IPS-20b (cell line): Measurements from ENCODE around the gene TNIK.
"Not testable (repeated sequence)": the region's sequence is repeated elsewhere in the genome, so short reads cannot be mapped to it uniquely, and the experiment has no call there.

ENCODE experiments used
- H3K27ac ChIP-seq: one replicate; pipeline ENCODE4 v1.5.1; 2013; ENCODE audit warnings: low read length
- H3K27me3 ChIP-seq: 2 replicates; pipeline ENCODE4 v1.6.1; 2013; ENCODE audit warnings: mild to moderate bottlenecking, low read length, inconsistent platforms; ENCODE audit not compliant: insufficient read depth
- H3K36me3 ChIP-seq: 2 replicates; pipeline ENCODE4 v1.6.1; 2013; ENCODE audit warnings: low read depth, mild to moderate bottlenecking, inconsistent platforms, low read length, moderate library complexity; ENCODE audit not compliant: insufficient read depth
- H3K4me1 ChIP-seq: 2 replicates; pipeline ENCODE4 v1.6.1; 2013; ENCODE audit warnings: mild to moderate bottlenecking, control low read depth, inconsistent platforms, low read length, moderate library complexity; ENCODE audit not compliant: insufficient read depth
- H3K4me3 ChIP-seq: 2 replicates; pipeline ENCODE4 v1.5.1; 2013; ENCODE audit warnings: mild to moderate bottlenecking, low read length, inconsistent platforms
- H3K9ac ChIP-seq: 2 replicates; pipeline ENCODE4 v1.6.1; 2013; ENCODE audit warnings: low read depth, mild to moderate bottlenecking, inconsistent platforms, low read length, moderate library complexity
- H3K9me3 ChIP-seq: 2 replicates; pipeline ENCODE4 v1.6.1; 2013; ENCODE audit warnings: mild to moderate bottlenecking, low read depth, low read length, inconsistent platforms; ENCODE audit not compliant: insufficient read depth

The TNIK gene

DNA sequence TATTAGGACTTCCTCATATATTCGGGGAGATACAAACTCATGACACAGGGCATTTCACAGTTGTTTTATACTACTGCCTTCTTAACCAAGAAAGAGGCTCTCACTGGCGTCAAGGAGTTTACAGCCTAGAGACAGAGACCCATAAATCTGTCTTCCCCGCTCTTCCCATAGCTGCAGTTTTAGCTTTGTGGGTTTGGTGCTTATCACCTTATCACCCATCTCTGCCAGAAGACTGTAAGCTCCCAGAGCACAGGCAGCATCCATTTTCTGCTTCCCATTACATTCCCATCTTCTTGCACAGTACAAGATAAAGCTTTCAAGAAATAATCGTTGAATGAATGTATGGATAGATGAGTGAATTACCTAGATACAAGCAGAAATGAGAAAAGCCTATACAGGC, 144.3 kb downstream of the TNIK start:
- H3K9ac ChIP-seq = no peak overlapping the region

DNA sequence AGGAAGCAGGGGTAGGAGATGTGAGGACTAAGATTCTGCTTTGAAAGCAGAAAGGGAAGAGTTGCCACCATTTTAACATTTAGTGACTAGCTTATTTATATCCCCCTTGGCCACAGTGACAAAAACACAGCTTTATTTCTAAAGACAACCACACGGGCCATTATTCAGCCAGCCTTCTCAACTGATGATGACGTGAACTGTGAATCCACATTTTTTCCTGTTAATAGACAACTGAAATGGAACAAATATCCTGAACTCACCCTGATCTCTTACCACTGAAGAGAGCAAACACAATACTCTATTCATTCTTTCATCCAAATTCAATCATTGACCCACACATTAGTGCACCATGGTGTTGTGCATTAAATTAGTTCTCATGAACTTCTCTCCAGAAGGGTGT, 145.1 kb downstream of the TNIK start:
- no peak overlapping the region for H3K9ac ChIP-seq
- no peaks in the 10 kb centered on the region; the same call in 1 of the 2 replicates for H3K4me1 ChIP-seq
- H3K4me3 ChIP-seq = no peak overlapping the region
- no peaks in the 10 kb centered on the region for H3K36me3 ChIP-seq
- no peaks in the 10 kb centered on the region for H3K27me3 ChIP-seq
- no peaks in the 10 kb centered on the region for H3K9me3 ChIP-seq
- H3K27ac ChIP-seq = no peak overlapping the region

More for the DNA sequence above, 144.3 kb downstream of the TNIK start:
- Histone ChIP-seq H3K4me1 (peaks cover 4% of the 10 kb centered on the region; the same call in 1 of the 2 replicates), H3K9me3 (no peaks in the 10 kb centered on the region), H3K27me3 (no peaks in the 10 kb centered on the region), H3K27ac (no peak overlapping the region), H3K4me3 (no peak overlapping the region), H3K36me3 (no peaks in the 10 kb centered on the region)

DNA sequence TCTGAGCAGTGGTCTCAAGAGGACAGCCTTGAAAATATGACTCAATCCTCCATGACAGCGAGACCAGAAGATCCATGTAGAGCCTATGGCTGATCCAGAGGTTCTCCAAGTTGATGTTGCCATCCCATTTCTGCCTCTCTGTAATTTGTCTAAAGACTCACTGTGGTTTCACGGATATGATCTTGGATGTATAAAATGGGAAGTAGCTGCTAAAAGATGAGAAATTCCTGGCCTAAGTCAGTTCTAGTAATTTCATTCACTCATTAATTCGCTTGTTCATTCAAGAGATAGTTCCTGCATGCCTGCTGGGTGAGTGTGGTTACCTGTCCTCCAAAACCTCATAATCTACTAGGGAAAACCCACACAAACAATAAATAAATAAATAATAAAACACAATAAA, 145.9 kb downstream of the TNIK start:
- no peaks in the 10 kb centered on the region; the same call in 1 of the 2 replicates for H3K4me1 ChIP-seq
- no peak overlapping the region for H3K4me3 ChIP-seq
- no peak overlapping the region for H3K9ac ChIP-seq
- H3K9me3 ChIP-seq = no peaks in the 10 kb centered on the region
- H3K27ac ChIP-seq = no peak overlapping the region
- H3K36me3 ChIP-seq = no peaks in the 10 kb centered on the region
- no peaks in the 10 kb centered on the region for H3K27me3 ChIP-seq

DNA sequence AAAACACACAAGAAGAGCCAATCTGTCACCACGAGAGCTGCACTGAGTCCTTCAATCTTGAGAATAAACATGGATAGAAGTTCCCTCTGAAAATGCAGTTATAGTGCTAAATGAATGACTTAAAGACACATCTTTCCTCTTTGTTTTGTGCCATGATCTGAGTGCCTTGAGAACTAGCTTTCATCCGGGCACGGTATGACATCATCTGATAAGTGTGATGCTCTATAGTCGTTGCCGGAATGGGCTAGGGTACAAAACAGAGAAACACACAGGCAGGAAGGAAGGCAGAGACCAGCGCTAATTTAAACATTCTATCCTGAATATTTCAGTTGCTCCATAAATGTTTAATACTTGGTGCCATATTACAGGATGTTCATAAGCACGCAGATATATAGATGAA, 146.5 kb downstream of the TNIK start:
- no peaks in the 10 kb centered on the region for H3K36me3 ChIP-seq
- H3K9me3 ChIP-seq = no peaks in the 10 kb centered on the region
- H3K9ac ChIP-seq = no peak overlapping the region
- no peaks in the 10 kb centered on the region for H3K27me3 ChIP-seq
- H3K4me1 ChIP-seq = no peaks in the 10 kb centered on the region; the same call in 1 of the 2 replicates
- H3K27ac ChIP-seq = no peak overlapping the region
- H3K4me3 ChIP-seq = no peak overlapping the region

DNA sequence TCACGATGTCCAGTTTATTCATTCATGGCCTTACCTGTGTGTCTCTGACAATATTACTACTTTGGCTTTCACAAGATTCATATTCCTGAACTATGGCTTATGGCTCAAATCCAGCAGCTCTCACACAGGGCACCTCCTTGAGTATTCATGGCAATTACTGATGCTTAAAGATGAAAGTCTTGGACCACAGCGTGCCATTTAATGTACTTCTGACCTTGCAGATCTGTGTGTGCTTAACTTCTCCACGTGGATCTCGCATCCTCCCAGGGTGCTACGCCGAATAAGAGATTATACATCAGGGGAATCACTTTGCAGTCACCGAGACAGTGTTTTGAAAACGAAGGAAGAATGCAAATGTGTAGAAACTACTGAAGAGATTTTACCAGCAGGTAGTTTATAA, 147.5 kb downstream of the TNIK start:
- H3K9me3 ChIP-seq = no peaks in the 10 kb centered on the region
- no peaks in the 10 kb centered on the region for H3K36me3 ChIP-seq
- H3K27ac ChIP-seq = no peak overlapping the region
- H3K4me3 ChIP-seq = no peak overlapping the region
- no peaks in the 10 kb centered on the region for H3K27me3 ChIP-seq
- no peak overlapping the region for H3K9ac ChIP-seq
- no peaks in the 10 kb centered on the region; the same call in 1 of the 2 replicates for H3K4me1 ChIP-seq

DNA sequence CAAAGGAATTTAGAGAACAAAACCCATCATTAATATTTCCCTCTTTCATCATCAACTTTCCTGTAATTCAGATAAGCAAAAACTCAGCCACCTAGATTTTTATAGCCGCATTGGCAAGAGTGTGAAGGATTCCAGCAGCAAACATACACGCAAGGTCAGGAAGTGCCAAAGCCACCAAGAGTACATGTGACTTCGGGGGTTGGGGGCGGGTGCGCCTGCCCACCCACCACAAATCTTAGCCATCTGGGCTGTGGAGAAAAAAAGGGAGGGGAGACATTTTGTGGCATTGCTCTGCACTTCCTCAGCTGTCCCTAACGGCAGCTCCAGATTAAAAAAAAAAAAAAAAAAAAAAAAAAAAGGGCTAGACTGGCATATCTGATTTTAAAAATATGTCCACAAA, 148.4 kb downstream of the TNIK start:
- H3K4me3 ChIP-seq = no peak overlapping the region
- H3K4me1 ChIP-seq = no peaks in the 10 kb centered on the region; the same call in 1 of the 2 replicates
- no peak overlapping the region for H3K9ac ChIP-seq
- no peaks in the 10 kb centered on the region for H3K9me3 ChIP-seq
- H3K36me3 ChIP-seq = no peaks in the 10 kb centered on the region
- no peaks in the 10 kb centered on the region for H3K27me3 ChIP-seq
- H3K27ac ChIP-seq = no peak overlapping the region

DNA sequence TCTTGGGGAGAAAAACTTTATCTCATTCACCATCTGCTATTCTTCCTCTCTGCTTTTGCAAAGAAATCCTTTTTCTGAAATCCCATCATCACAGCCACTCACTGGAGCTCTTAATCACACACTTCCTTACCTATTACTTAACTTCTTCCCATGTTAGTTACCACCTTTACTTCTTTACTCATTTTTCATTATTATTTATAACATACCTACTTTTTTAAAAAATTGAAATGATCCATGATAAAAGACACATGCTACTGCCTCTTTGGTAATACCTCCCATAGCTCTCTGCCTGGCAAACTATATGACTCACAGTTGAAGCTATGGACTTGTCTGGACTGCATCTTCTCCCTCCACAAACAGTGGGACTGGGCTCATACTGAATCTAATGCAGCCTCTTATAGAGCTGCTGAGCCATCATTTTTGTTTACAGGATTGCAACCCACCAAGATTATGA, 150.3 kb downstream of the TNIK start:
- Histone ChIP-seq H3K27ac (no peak overlapping the region), H3K9ac (no peak overlapping the region), H3K4me1 (no peaks in the 10 kb centered on the region; the same call in 1 of the 2 replicates), H3K9me3 (no peaks in the 10 kb centered on the region), H3K36me3 (no peaks in the 10 kb centered on the region), H3K27me3 (no peaks in the 10 kb centered on the region), H3K4me3 (no peak overlapping the region)

DNA sequence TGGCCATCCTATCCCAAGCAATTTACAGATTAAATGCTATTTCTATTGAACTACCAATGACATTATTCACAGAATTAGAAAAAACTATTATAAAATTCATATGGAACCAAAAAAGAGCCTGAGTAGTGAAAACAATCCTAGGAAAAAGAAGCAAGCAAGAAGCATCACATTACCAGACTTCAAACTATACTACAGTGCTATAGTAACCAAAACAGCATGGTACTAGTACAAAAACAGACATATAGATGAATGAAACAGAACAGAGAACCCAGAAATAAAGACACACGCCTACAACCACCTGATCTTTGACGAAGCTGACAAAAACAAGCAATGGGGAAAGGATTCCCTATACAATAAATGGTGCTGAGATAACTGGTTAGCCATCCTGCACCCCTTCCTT, 152.2 kb downstream of the TNIK start:
- H3K4me3 ChIP-seq = no peak overlapping the region
- no peak overlapping the region for H3K9ac ChIP-seq
- no peak overlapping the region for H3K27ac ChIP-seq
- no peaks in the 10 kb centered on the region for H3K4me1 ChIP-seq
- no peaks in the 10 kb centered on the region for H3K36me3 ChIP-seq
- H3K27me3 ChIP-seq = no peaks in the 10 kb centered on the region
- no peaks in the 10 kb centered on the region for H3K9me3 ChIP-seq

DNA sequence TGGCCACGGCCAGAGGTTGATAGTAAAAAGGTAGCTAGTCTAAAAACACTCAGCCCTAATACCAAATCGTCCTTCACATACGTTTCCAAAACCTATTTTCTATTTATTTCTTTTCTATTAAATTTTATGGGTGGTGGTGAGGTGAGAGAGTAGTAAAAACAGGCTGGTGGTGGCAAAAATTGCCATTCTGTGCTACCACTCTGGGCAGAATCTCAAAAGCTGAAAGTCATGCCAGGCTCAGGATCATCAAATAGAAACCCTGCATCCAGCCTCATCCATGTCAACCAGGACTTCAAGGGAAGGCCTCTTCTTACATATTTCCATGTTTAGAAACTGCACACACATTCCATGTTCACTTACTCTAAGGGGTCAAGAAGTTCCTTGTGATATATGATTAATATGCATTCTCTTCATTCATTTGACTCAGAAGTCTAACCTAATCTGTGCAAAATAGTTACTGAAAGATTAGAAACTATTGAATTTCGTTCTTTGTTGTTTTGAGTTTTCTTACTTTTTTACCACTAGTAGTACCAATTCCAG, 153.1 kb downstream of the TNIK start:
- Histone ChIP-seq H3K36me3 (no peaks in the 10 kb centered on the region), H3K4me3 (no peak overlapping the region), H3K9me3 (no peaks in the 10 kb centered on the region), H3K4me1 (no peaks in the 10 kb centered on the region), H3K27ac (no peak overlapping the region), H3K27me3 (no peaks in the 10 kb centered on the region), H3K9ac (no peak overlapping the region)

DNA sequence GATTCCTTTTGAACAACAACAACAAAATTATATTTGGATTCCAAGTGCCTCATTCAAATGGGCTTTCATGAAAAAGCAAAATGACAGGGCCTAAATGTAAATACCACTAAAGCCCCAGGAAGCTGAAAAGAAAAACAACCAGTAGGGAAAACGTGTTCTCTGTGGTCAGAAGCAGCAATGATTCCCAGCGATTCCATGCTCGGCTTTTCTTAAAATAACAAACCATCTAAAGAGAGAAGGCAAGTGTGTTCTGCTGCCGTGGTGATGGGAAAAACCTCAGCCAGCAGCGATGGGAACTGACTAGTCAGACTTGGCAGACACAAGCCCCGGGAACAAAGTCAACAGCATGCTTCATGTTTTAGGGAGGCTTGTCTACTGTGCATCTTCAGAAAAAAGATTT, 153.6 kb downstream of the TNIK start:
- Histone ChIP-seq H3K4me1 (no peaks in the 10 kb centered on the region), H3K4me3 (no peak overlapping the region), H3K36me3 (no peaks in the 10 kb centered on the region), H3K9ac (no peak overlapping the region), H3K27me3 (no peaks in the 10 kb centered on the region), H3K27ac (no peak overlapping the region), H3K9me3 (no peaks in the 10 kb centered on the region)

DNA sequence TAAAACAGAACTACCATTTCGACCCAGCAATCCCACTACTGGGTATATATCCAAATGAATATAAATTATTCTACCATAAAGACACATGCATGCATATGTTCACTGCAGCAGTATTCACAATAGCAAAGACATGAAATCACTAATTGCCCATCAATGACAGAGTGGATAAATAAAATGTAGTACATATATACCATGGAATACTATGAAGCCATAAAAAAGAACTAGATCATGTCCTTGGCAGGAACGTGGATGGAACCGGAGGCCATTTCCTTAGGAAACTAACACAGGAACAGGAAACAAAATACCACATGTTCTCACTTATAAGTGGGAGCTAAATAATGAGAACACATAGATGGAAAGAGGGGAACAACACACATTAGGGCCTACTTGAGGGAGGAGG, 154.4 kb downstream of the TNIK start:
- H3K4me1 ChIP-seq, H3K36me3 ChIP-seq, H3K27me3 ChIP-seq, H3K9me3 ChIP-seq, H3K27ac ChIP-seq, H3K9ac ChIP-seq, H3K4me3 ChIP-seq: not testable (repeated sequence)

DNA sequence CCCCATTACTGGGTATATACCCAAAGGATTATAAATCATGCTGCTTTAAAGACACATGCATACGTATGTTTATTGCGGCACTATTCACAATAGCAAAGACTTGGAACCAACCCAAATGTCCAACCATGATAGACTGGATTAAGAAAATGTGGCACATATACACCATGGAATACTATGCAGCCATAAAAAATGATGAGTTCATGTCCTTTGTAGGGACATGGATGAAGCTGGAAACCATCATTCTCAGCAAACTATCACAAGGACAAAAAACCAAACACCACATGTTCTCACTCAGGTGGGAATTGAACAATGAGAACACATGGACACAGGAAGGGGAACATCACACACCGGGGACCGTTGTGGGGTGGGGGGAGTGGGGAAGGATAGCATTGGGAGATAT, 155.7 kb downstream of the TNIK start:
- not testable (repeated sequence) for H3K9me3 ChIP-seq, H3K4me3 ChIP-seq, H3K27me3 ChIP-seq, H3K27ac ChIP-seq, H3K36me3 ChIP-seq, H3K9ac ChIP-seq, H3K4me1 ChIP-seq
